ENCODE data around the gene MYLK4. TPM values are rescaled to one million over a fixed set of nuclear protein-coding genes. Genes with fewer than 3 reads are reported as not detected.

The MYLK4 gene
- total RNA-seq, 4 donors from 2014 or later = 1.2 to 6.4 (median 1.3) TPM

DNA sequence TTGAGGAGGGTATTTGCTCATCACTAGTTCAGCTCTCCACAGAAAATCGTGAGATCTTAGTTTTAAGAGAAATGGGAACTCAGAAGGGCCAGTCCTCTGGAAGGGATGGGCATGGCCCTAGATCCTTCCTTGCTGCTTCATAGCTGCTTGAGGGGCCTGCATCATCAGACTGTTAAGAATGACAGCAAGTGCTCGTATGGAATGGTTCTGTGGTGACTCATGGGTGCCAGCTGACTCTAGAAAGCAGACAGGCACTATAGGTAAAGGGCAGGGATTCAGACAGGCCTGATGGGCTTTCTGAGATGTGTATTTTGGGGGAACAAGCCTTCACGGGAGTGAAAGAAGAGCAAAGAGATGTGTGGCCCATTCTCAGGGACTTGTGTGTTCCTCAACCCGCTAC lies 90.8 kb downstream of the MYLK4 start:
- DNase-seq = no peak
- Histone ChIP-seq H3K4me1 (no peaks in the 10 kb centered on the region), H3K27ac (no peak overlapping the region), H3K4me3 (no peak overlapping the region), H3K9me3 (no peaks in the 10 kb centered on the region), H3K27me3 (no peaks in the 10 kb centered on the region), H3K36me3 (no peaks in the 10 kb centered on the region)
- intact Hi-C loops (cut with DNase I; ENCODE audit: low total_unique reads) = no loop called here
- TF ChIP-seq CTCF (IDR thresholded peaks at IDR 0.05) = no peak
- no peak for TF ChIP-seq POLR2A (IDR thresholded peaks at IDR 0.05)

DNA sequence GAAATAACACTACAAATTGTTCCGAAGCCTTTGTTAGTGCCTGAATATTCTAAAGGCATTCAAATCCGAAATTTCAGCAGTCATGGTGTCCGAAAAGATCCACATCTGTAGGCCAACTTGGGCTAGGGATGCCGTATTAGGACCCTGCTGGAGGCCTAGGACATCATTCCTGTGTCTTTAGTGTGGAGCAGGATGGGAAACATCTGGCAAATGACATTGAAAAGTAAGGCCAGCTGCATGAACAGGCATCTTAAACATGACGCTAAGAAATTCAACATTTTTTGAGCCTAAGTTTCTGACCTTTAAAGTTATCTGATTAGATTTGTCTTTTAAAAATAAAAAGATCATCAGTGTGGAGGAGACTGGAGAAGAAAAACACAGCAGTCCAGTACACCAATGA lies 91.3 kb downstream of the MYLK4 start:
- no peak for TF ChIP-seq POLR2A (IDR thresholded peaks at IDR 0.05)
- TF ChIP-seq CTCF (IDR thresholded peaks at IDR 0.05) = no peak
- H3K9me3 ChIP-seq = no peaks in the 10 kb centered on the region
- H3K4me3 ChIP-seq = no peak overlapping the region
- no peak for DNase-seq
- H3K27me3 ChIP-seq = no peaks in the 10 kb centered on the region
- no peaks in the 10 kb centered on the region for H3K36me3 ChIP-seq
- intact Hi-C loops (cut with DNase I; ENCODE audit: low total_unique reads) = no loop called here
- no peaks in the 10 kb centered on the region for H3K4me1 ChIP-seq
- no peak overlapping the region for H3K27ac ChIP-seq

DNA sequence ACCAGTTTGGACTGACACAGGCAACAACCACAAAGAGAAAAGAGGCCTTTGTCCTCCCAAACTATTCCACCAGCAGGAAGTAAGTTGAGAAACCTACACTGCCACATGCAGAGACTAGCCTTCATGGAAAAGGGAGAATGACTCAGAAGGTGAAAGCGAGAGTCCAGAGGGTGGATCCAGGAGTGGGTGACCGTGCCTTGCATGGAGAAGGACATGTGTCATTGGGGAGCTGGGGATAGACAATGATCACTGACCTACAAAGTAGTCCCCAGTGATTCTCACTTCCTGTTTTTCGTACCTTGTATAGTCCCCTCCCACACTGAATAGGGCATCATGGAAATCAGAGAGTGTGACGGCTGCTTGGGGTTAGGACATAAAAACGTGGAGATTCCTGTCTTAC lies 91.9 kb downstream of the MYLK4 start:
- H3K27ac ChIP-seq = no peak overlapping the region
- no peaks in the 10 kb centered on the region for H3K27me3 ChIP-seq
- H3K4me3 ChIP-seq = no peak overlapping the region
- intact Hi-C loops (cut with DNase I; ENCODE audit: low total_unique reads) = no loop called here
- no peaks in the 10 kb centered on the region for H3K9me3 ChIP-seq
- H3K36me3 ChIP-seq = no peaks in the 10 kb centered on the region
- no peak for DNase-seq
- no peak for TF ChIP-seq POLR2A (IDR thresholded peaks at IDR 0.05)
- no peak for TF ChIP-seq CTCF (IDR thresholded peaks at IDR 0.05)
- no peaks in the 10 kb centered on the region for H3K4me1 ChIP-seq

DNA sequence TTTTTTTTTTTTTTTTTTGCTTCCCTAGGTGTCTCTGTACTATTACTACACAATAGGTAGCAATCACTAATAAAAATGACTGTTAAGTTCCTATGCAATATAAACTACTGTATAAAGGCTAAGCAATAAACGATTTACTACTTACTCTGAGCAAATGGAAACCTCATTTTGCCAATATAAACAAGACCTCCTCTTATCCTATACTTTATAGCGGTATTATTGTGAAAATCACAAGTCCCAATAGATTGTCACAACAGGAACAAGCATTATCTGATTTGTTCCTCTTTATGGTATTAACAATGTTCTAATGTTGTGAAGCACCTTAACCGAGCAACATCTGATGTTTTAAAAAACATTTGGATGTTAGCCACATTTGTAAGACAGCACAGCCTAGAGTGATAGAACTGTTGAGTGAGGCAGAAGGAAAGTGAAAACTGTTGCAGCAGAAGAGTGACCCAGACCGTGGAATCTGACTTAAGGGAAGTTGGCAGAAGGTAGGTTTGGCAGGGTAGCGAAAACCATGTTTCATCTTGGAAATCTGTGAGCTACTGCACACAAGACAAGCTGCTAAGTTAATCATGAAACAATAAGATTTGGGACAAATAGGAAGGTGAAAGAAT lies 94.2 kb downstream of the MYLK4 start:
- H3K27me3 ChIP-seq = no peaks in the 10 kb centered on the region
- no peak overlapping the region for H3K27ac ChIP-seq
- H3K4me1 ChIP-seq = no peaks in the 10 kb centered on the region
- H3K4me3 ChIP-seq = no peak overlapping the region
- no peak for TF ChIP-seq POLR2A (IDR thresholded peaks at IDR 0.05)
- TF ChIP-seq CTCF (IDR thresholded peaks at IDR 0.05) = no peak
- no peaks in the 10 kb centered on the region for H3K9me3 ChIP-seq
- no peaks in the 10 kb centered on the region for H3K36me3 ChIP-seq
- no peak for DNase-seq
- intact Hi-C loops (cut with DNase I; ENCODE audit: low total_unique reads) = no loop called here

GRCh38 chr6:2655844-2656433 lies 94.8 kb downstream of the MYLK4 start:
- Histone ChIP-seq H3K9me3 (no peaks in the 10 kb centered on the region), H3K27ac (no peak overlapping the region), H3K4me3 (no peak overlapping the region), H3K4me1 (no peaks in the 10 kb centered on the region), H3K36me3 (no peaks in the 10 kb centered on the region), H3K27me3 (no peaks in the 10 kb centered on the region)
- TF ChIP-seq CTCF (IDR thresholded peaks at IDR 0.05) (no peak), POLR2A (IDR thresholded peaks at IDR 0.05) (no peak)
- intact Hi-C loops (cut with DNase I; ENCODE audit: low total_unique reads) = no loop called here
- DNase-seq = no peak
